ENCODE data around the gene CYP39A1.
A peak's percentile ranks its signal among the peaks of the same experiment; 100 is the strongest.

Gene CYP39A1, protein sequence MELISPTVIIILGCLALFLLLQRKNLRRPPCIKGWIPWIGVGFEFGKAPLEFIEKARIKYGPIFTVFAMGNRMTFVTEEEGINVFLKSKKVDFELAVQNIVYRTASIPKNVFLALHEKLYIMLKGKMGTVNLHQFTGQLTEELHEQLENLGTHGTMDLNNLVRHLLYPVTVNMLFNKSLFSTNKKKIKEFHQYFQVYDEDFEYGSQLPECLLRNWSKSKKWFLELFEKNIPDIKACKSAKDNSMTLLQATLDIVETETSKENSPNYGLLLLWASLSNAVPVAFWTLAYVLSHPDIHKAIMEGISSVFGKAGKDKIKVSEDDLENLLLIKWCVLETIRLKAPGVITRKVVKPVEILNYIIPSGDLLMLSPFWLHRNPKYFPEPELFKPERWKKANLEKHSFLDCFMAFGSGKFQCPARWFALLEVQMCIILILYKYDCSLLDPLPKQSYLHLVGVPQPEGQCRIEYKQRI

DNA sequence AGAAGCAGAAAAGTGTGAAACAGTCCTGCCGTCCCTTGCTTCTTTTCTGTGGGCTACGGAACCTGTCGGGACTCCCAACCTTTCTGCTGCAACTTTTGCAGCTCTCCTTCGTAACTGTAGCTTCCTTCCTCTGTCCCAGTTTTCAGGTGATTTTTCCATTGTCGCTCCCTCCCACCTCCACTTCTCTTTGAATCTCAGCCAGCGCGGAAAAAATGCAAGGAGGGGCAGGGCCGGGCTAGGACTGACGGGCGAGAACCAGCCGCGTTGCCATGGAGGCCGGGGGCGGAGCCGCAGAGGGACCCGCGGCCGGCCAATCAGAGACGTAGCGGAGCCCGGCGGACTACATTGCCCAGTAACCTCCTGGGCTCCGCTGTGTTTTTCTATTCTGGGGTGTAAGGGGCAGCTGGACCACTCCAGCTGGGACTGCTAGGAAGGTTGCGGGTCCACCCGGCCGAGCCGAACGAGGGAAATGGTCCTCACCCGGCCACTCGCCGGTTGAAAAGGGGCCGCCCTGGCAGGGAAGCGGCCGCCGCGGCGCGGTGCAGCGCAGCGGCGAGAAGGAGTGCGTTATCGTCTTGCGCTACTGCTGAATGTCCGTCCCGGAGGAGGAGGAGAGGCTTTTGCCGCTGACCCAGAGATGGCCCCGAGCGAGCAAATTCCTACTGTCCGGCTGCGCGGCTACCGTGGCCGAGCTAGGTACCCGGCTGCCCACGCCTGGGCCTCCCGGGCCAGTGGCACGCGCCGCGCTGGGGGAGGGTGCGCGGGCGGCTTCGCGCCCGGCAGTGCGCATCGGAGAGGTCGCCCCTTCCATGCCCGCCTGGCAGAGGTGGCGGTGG lies at the start of gene CYP39A1, which contains the start of gene SLC25A27:
Gene CYP39A1, minus strand, starts transcription at position 216 of the 836 bp plus-strand sequence. CDS start 236 bp downstream, outside the sequence.
Gene SLC25A27, plus strand, starts transcription at position 373 of the 836 bp plus-strand sequence. Its CDS starts 218 bp downstream, at position 591.
- H3K4me3 ChIP-seq (ENCODE audit: control insufficient read depth, low read depth, low read length) = peak within 1 kb of the TSS; percentile 72
- TF ChIP-seq, protein P1, sequence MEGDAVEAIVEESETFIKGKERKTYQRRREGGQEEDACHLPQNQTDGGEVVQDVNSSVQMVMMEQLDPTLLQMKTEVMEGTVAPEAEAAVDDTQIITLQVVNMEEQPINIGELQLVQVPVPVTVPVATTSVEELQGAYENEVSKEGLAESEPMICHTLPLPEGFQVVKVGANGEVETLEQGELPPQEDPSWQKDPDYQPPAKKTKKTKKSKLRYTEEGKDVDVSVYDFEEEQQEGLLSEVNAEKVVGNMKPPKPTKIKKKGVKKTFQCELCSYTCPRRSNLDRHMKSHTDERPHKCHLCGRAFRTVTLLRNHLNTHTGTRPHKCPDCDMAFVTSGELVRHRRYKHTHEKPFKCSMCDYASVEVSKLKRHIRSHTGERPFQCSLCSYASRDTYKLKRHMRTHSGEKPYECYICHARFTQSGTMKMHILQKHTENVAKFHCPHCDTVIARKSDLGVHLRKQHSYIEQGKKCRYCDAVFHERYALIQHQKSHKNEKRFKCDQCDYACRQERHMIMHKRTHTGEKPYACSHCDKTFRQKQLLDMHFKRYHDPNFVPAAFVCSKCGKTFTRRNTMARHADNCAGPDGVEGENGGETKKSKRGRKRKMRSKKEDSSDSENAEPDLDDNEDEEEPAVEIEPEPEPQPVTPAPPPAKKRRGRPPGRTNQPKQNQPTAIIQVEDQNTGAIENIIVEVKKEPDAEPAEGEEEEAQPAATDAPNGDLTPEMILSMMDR (conservative IDR thresholded peaks at IDR 0.05; ENCODE audit: control insufficient read depth, insufficient read depth, low read depth, low read length) = no peak
- peak; percentile 74 for DNase-seq (ENCODE audit: low read depth)

DNA sequence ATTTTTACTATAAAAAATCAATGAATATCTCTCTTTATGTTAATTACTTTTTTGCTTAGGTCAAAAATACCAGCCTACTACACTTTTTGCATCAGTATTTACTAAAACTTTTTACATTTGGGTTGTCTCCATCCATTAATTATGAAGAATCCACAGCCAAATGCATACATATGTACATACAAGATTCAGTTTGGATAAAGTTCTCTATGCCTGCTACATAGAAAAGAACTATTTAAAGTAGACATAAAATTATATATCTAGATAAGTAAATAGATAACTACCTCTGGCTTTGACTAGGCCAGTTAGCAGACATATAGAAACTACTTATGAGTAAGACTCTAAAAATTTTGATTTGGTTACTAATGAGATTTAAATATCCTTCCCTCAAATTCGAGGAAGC lies 47.4 kb upstream of the CYP39A1 start:
- no peak for DNase-seq (ENCODE audit: low read depth)
- TF ChIP-seq, protein P1 (conservative IDR thresholded peaks at IDR 0.05; ENCODE audit: control insufficient read depth, insufficient read depth, low read depth, low read length) = no peak
- no peak overlapping the region for H3K4me3 ChIP-seq (ENCODE audit: control insufficient read depth, low read depth, low read length)

DNA sequence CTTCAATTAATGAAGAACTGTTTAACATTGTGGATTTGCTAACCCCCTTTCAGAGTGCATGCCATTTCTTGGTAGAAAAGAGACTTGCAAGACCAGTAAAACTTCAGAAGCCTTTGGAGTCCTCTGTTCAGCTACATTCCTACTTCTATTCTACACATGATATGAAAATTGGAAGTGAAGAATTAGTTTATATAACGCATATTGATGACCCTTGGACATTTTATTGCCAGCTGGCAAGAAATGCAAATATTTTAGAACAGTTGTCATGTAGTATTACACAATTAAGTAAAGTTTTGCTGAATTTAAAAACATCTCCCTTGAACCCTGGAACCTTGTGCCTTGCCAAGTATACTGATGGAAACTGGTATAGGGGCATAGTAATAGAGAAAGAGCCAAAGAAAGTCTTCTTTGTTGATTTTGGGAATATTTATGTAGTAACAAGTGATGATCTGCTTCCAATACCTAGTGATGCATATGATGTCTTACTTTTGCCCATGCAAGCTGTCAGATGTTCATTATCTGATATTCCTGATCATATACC lies 38.4 kb upstream of the CYP39A1 start:
- DNase-seq (ENCODE audit: low read depth) = peak; percentile 7
- TF ChIP-seq, protein P1 (conservative IDR thresholded peaks at IDR 0.05; ENCODE audit: control insufficient read depth, insufficient read depth, low read depth, low read length) = no peak
- H3K4me3 ChIP-seq (ENCODE audit: control insufficient read depth, low read depth, low read length) = no peak overlapping the region

DNA sequence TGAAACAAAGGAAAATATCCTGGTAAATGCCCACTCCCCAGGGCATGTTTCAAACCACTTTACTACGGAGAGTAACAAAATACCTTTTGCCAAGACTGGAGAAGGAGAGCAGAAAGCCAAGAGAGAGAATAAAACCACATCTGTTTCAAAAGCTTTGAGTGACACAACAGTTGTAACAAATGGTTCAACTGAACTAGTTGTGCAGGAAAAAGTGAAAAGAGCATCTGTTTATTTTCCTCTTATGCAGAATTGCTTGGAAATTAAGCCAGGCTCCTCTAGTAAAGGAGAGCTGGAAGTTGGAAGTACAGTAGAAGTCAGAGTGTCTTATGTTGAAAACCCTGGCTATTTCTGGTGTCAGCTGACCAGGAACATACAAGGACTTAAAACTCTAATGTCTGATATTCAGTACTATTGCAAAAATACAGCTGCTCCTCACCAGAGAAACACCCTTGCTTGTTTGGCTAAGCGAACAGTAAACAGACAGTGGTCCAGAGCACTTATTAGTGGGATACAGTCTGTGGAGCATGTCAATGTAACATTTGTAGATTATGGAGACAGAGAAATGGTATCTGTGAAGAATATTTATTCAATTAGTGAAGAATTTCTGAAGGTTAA lies 37.6 kb upstream of the CYP39A1 start:
- no peak overlapping the region for H3K4me3 ChIP-seq (ENCODE audit: control insufficient read depth, low read depth, low read length)
- no peak for DNase-seq (ENCODE audit: low read depth)
- TF ChIP-seq, protein P1 (conservative IDR thresholded peaks at IDR 0.05; ENCODE audit: control insufficient read depth, insufficient read depth, low read depth, low read length) = no peak

DNA sequence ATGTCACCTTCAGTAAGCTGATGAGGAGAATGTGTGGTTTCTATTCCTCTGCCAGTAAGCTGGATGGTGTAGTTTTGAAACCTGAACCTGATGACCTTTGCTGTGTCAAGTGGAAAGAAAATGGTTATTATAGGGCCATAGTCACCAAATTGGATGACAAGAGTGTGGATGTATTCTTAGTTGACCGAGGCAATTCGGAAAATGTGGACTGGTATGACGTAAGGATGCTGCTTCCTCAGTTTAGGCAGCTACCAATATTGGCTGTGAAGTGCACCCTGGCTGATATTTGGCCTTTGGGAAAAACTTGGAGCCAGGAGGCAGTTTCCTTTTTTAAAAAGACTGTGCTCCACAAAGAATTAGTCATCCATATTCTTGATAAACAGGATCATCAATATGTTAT lies 37.0 kb upstream of the CYP39A1 start:
- DNase-seq (ENCODE audit: low read depth) = no peak
- no peak overlapping the region for H3K4me3 ChIP-seq (ENCODE audit: control insufficient read depth, low read depth, low read length)
- TF ChIP-seq, protein P1 (conservative IDR thresholded peaks at IDR 0.05; ENCODE audit: control insufficient read depth, insufficient read depth, low read depth, low read length) = no peak

DNA sequence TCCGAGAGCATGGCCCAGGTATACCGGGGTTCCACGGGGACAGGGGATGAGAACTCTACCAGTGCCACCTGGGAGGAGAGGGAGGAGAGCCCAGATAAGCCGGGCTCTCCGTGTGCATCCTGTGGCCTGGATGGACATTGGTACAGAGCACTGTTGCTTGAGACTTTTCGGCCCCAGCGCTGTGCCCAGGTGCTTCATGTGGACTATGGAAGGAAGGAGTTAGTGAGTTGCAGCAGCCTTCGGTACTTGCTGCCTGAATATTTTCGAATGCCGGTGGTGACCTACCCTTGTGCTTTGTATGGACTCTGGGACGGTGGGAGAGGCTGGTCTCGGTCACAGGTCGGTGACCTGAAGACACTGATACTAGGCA lies 36.3 kb upstream of the CYP39A1 start:
- DNase-seq (ENCODE audit: low read depth) = no peak
- no peak overlapping the region for H3K4me3 ChIP-seq (ENCODE audit: control insufficient read depth, low read depth, low read length)
- TF ChIP-seq, protein P1 (conservative IDR thresholded peaks at IDR 0.05; ENCODE audit: control insufficient read depth, insufficient read depth, low read depth, low read length) = no peak

All from fibroblast of mammary gland (primary cell).